A673 (cell line): ENCODE data around the gene VARS2.

ENCODE experiments used
- CTCF ChIP-seq: fragments of 300-800, 200-600 bp; sonication (generic); conservative IDR thresholded peaks from 2 replicates; pipeline ENCODE4 v1.5.1; 2017; ENCODE audit warnings: low read depth, mild to moderate bottlenecking, antibody characterized with exemption, low read length, moderate library complexity, mixed read lengths
- EZH2 ChIP-seq: fragments of 200-600 bp; sonication (generic); IDR thresholded peaks from 2 replicates; pipeline ENCODE4 v1.6.1; 2017; ENCODE audit warnings: borderline replicate concordance, low read depth, mild to moderate bottlenecking, mixed read lengths, antibody characterized with exemption, low read length; ENCODE audit not compliant: poor library complexity, severe bottlenecking

GRCh38 chr6:30922447-30922852 lies 8.4 kb downstream of the VARS2 start:
- no peak for TF ChIP-seq CTCF
- no peak for TF ChIP-seq EZH2
